Activated CD4-positive, alpha-beta T cell treated with anti-CD3 and anti-CD28 coated beads, Interleukin-2, amount 10 ng/mL, durations not matched to agents 24 days and 14 days (primary cell): ENCODE results near the gene AK1. TPM values are rescaled to one million over a fixed set of nuclear protein-coding genes. Genes with fewer than 3 reads are reported as not detected.
"Not testable (repeated sequence)": the region's sequence is repeated elsewhere in the genome, so short reads cannot be mapped to it uniquely, and the experiment has no call there.

ENCODE experiments used
- DNase-seq: peaks from one replicate; pipeline ENCODE4 v3.0.0; 2022
- H3K27ac Mint-ChIP-seq: one replicate; pipeline ENCODE4 v1.8.0; 2022; ENCODE audit warnings: mild to moderate bottlenecking, mixed read lengths
- H3K27me3 Mint-ChIP-seq: one replicate; pipeline ENCODE4 v1.8.0; 2022; ENCODE audit warnings: mixed read lengths
- H3K36me3 Mint-ChIP-seq: one replicate; pipeline ENCODE4 v1.8.0; 2022; ENCODE audit warnings: low read depth, mild to moderate bottlenecking, mixed read lengths
- H3K4me1 Mint-ChIP-seq: one replicate; pipeline ENCODE4 v1.8.0; 2021; ENCODE audit warnings: mixed read lengths
- H3K4me3 Mint-ChIP-seq: one replicate; pipeline ENCODE4 v1.8.0; 2022; ENCODE audit warnings: mild to moderate bottlenecking, moderate library complexity, mixed read lengths
- H3K9me3 Mint-ChIP-seq: one replicate; pipeline ENCODE4 v1.8.0; 2021; ENCODE audit warnings: mixed read lengths
- intact Hi-C: fragments of 100-400 bp; cut with micrococcal nuclease; formaldehyde crosslinking; loops from one replicate; pipeline ENCODE4 v1.15.1; 2023
- total RNA-seq: library from RNA; stranded (reverse); gene quantifications from 2 replicates; pipeline ENCODE4 v1.2.3, GENCODE V29; 2022

The AK1 gene
- total RNA-seq, 1 donor from 2014 or later = 19.9 TPM

GRCh38 chr9:127885508-127886281 lies 8.2 kb upstream of the AK1 start:
- intact Hi-C loops = no loop called here
- Mint-ChIP-seq H3K4me1 (peaks cover 11% of the 10 kb centered on the region), H3K36me3 (peaks cover 47% of the 10 kb centered on the region), H3K27ac (no peak overlapping the region), H3K9me3 (no peaks in the 10 kb centered on the region), H3K27me3 (no peaks in the 10 kb centered on the region), H3K4me3 (no peak overlapping the region)
- no peak for DNase-seq

GRCh38 chr9:127884976-127885490 lies 7.6 kb upstream of the AK1 start:
- no peak overlapping the region for H3K4me3 Mint-ChIP-seq
- DNase-seq = no peak
- no peak overlapping the region for H3K27ac Mint-ChIP-seq
- intact Hi-C loops = no loop called here
- H3K9me3 Mint-ChIP-seq = no peaks in the 10 kb centered on the region
- H3K4me1 Mint-ChIP-seq = peaks cover 11% of the 10 kb centered on the region
- H3K36me3 Mint-ChIP-seq = peaks cover 42% of the 10 kb centered on the region
- H3K27me3 Mint-ChIP-seq = no peaks in the 10 kb centered on the region

- no peaks in the 10 kb centered on the region for H3K9me3 Mint-ChIP-seq
- intact Hi-C loops = no loop called here
- H3K27ac Mint-ChIP-seq = peak overlapping the region; percentile 48
- H3K4me3 Mint-ChIP-seq = no peak overlapping the region
- no peaks in the 10 kb centered on the region for H3K27me3 Mint-ChIP-seq
- H3K36me3 Mint-ChIP-seq = peaks cover 41% of the 10 kb centered on the region
- peaks cover 11% of the 10 kb centered on the region for H3K4me1 Mint-ChIP-seq
- DNase-seq = no peak
These were observed 7.0 kb upstream of the AK1 start for GRCh38 chr9:127884427-127884911.

- Mint-ChIP-seq H3K27ac (peak overlapping the region; percentile 34), H3K4me3 (no peak overlapping the region), H3K27me3 (no peaks in the 10 kb centered on the region), H3K36me3 (peaks cover 41% of the 10 kb centered on the region), H3K4me1 (peaks cover 11% of the 10 kb centered on the region), H3K9me3 (no peaks in the 10 kb centered on the region)
- intact Hi-C loops = no loop called here
- DNase-seq = no peak
These were observed 6.5 kb upstream of the AK1 start for GRCh38 chr9:127883959-127884358.

GRCh38 chr9:127881715-127882114 lies 4.2 kb upstream of the AK1 start:
- H3K4me3 Mint-ChIP-seq, DNase-seq, H3K27me3 Mint-ChIP-seq, H3K9me3 Mint-ChIP-seq, intact Hi-C loops, H3K27ac Mint-ChIP-seq: not testable (repeated sequence)
- H3K4me1 Mint-ChIP-seq = peaks cover 11% of the 10 kb centered on the region
- peaks cover 32% of the 10 kb centered on the region for H3K36me3 Mint-ChIP-seq

- no peak for DNase-seq
- Mint-ChIP-seq H3K27me3 (no peaks in the 10 kb centered on the region), H3K4me3 (no peak overlapping the region), H3K36me3 (peaks cover 25% of the 10 kb centered on the region), H3K4me1 (peaks cover 11% of the 10 kb centered on the region), H3K27ac (no peak overlapping the region), H3K9me3 (no peaks in the 10 kb centered on the region)
- intact Hi-C loops = no loop called here
These were observed 2.7 kb upstream of the AK1 start for GRCh38 chr9:127880143-127880542.

- peaks cover 5% of the 10 kb centered on the region for H3K4me1 Mint-ChIP-seq
- peaks cover 16% of the 10 kb centered on the region for H3K36me3 Mint-ChIP-seq
- H3K9me3 Mint-ChIP-seq = no peaks in the 10 kb centered on the region
- no peak overlapping the region for H3K27ac Mint-ChIP-seq
- intact Hi-C loops = no loop called here
- no peak for DNase-seq
- no peak overlapping the region for H3K4me3 Mint-ChIP-seq
- no peaks in the 10 kb centered on the region for H3K27me3 Mint-ChIP-seq
These were observed 1.3 kb upstream of the AK1 start for GRCh38 chr9:127878652-127879390.

GRCh38 chr9:127878001-127878651 lies 651 bp upstream of the AK1 start:
- peaks cover 5% of the 10 kb centered on the region for H3K4me1 Mint-ChIP-seq
- no peaks in the 10 kb centered on the region for H3K27me3 Mint-ChIP-seq
- intact Hi-C loops = no loop called here
- no peaks in the 10 kb centered on the region for H3K9me3 Mint-ChIP-seq
- DNase-seq = no peak
- peaks cover 15% of the 10 kb centered on the region for H3K36me3 Mint-ChIP-seq
- H3K27ac Mint-ChIP-seq = no peak overlapping the region
- peak overlapping the region; percentile 49 for H3K4me3 Mint-ChIP-seq

GRCh38 chr9:127876764-127877562 lies 512 bp downstream of the AK1 start:
- Mint-ChIP-seq H3K4me1 (no peaks in the 10 kb centered on the region), H3K4me3 (peak overlapping the region; percentile 19), H3K27me3 (no peaks in the 10 kb centered on the region), H3K27ac (no peak overlapping the region), H3K9me3 (no peaks in the 10 kb centered on the region), H3K36me3 (peaks cover 8% of the 10 kb centered on the region)
- intact Hi-C loops = no loop called here
- no peak for DNase-seq

GRCh38 chr9:127876026-127876763 lies 1.3 kb downstream of the AK1 start:
- DNase-seq = no peak
- intact Hi-C loops = no loop called here
- Mint-ChIP-seq H3K4me3 (no peak overlapping the region), H3K27ac (no peak overlapping the region), H3K4me1 (no peaks in the 10 kb centered on the region), H3K27me3 (no peaks in the 10 kb centered on the region), H3K9me3 (no peaks in the 10 kb centered on the region), H3K36me3 (peaks cover 6% of the 10 kb centered on the region)

- Mint-ChIP-seq H3K27ac (no peak overlapping the region), H3K36me3 (peaks cover 5% of the 10 kb centered on the region), H3K4me3 (no peak overlapping the region), H3K4me1 (no peaks in the 10 kb centered on the region), H3K27me3 (no peaks in the 10 kb centered on the region), H3K9me3 (no peaks in the 10 kb centered on the region)
- no peak for DNase-seq
- intact Hi-C loops = no loop called here
These were observed 2.0 kb downstream of the AK1 start for GRCh38 chr9:127875306-127875966.

GRCh38 chr9:127874301-127875221 lies 2.9 kb downstream of the AK1 start:
- intact Hi-C loops = no loop called here
- Mint-ChIP-seq H3K9me3 (no peaks in the 10 kb centered on the region), H3K36me3 (peaks cover 4% of the 10 kb centered on the region), H3K4me3 (no peak overlapping the region), H3K27ac (no peak overlapping the region), H3K4me1 (no peaks in the 10 kb centered on the region), H3K27me3 (no peaks in the 10 kb centered on the region)
- no peak for DNase-seq
